IMR-90 (cell line): ENCODE measurements around the gene PLA2G4F. TPM values are rescaled to one million over a fixed set of nuclear protein-coding genes. Genes with fewer than 3 reads are reported as not detected.

Source experiments
- ATAC-seq: fragments of 200-7000 bp; cut with Tn5 transposase; 2 replicates; pipeline ENCODE4 v1.9.1; 2020; ENCODE audit warnings: low read depth, mild to moderate bottlenecking, moderate library complexity
- BruUV-seq: library from RNA; stranded (reverse); fragments of 400-500 nt; replicated peaks from 2 replicates; lab custom pipeline; 2021; lab: Mats Ljungman, UMichigan
- CTCF ChIA-PET: fragments of 300-600 bp; formaldehyde crosslinking; extraction: SDS; loops from one replicate; lab custom pipeline; 2021; ENCODE audit warnings: antibody characterized with exemption; lab: Yijun Ruan, JAX
- POLR2A ChIA-PET: fragments of 300-600 bp; sonication (Branson Sonifier 250); formaldehyde crosslinking; loops from one replicate; lab custom pipeline; 2022; ENCODE audit warnings: antibody characterized with exemption; ENCODE audit not compliant: unreplicated experiment; lab: Charles Lee
- DNase-seq: peaks from one replicate; pipeline ENCODE4 v3.0.0; 2013
- H2AFZ ChIP-seq: replicated peaks from 2 replicates; pipeline ENCODE3; 2013; ENCODE audit warnings: low read length, mild to moderate bottlenecking; ENCODE audit not compliant: poor library complexity
- H2AK5ac ChIP-seq: 2 replicates; pipeline ENCODE4 v1.6.1; 2013; ENCODE audit warnings: low read depth, low read length, inconsistent platforms
- H2AK9ac ChIP-seq: replicated peaks from 2 replicates; pipeline ENCODE3; 2013; ENCODE audit warnings: mild to moderate bottlenecking, low read depth, low read length, moderate library complexity; ENCODE audit not compliant: poor library complexity
- H2BK120ac ChIP-seq: 2 replicates; pipeline ENCODE4 v1.6.1; 2013; ENCODE audit warnings: low read depth, low read length, inconsistent platforms
- H2BK15ac ChIP-seq: 3 replicates; pipeline ENCODE4 v1.6.1; 2013; ENCODE audit warnings: low read depth, low read length, inconsistent platforms
- H2BK20ac ChIP-seq: 2 replicates; pipeline ENCODE4 v1.6.1; 2013; ENCODE audit warnings: low read depth, mild to moderate bottlenecking, inconsistent platforms, low read length, moderate library complexity
- H2BK5ac ChIP-seq: 2 replicates; pipeline ENCODE4 v1.6.1; 2013; ENCODE audit warnings: mild to moderate bottlenecking, low read depth, low read length, inconsistent platforms; ENCODE audit not compliant: poor library complexity, severe bottlenecking
- H3K14ac ChIP-seq: replicated peaks from 2 replicates; pipeline ENCODE4 v1.6.1; 2013; ENCODE audit warnings: low read depth, low read length, inconsistent platforms
- H3K18ac ChIP-seq: 2 replicates; pipeline ENCODE4 v1.6.1; 2013; ENCODE audit warnings: low read depth, low read length, control low read depth
- H3K23ac ChIP-seq: 2 replicates; pipeline ENCODE4 v1.6.1; 2013; ENCODE audit warnings: low read depth, low read length, inconsistent platforms
- H3K27ac ChIP-seq: 2 replicates; pipeline ENCODE4 v1.5.1; 2013; ENCODE audit warnings: mild to moderate bottlenecking, control low read depth, low read length; ENCODE audit not compliant: insufficient read depth
- H3K27me3 ChIP-seq: 2 replicates; pipeline ENCODE4 v1.6.1; 2013; ENCODE audit warnings: low read length; ENCODE audit not compliant: control insufficient read depth, insufficient read depth
- H3K36me3 ChIP-seq: 2 replicates; pipeline ENCODE4 v1.6.1; 2013; ENCODE audit warnings: low read length, mixed read lengths; ENCODE audit not compliant: control insufficient read depth, insufficient read depth
- H3K4ac ChIP-seq: 2 replicates; pipeline ENCODE4 v1.6.1; 2013; ENCODE audit warnings: low read depth, low read length, inconsistent platforms
- H3K4me1 ChIP-seq: 2 replicates; pipeline ENCODE4 v1.6.1; 2013; ENCODE audit warnings: low read length, mixed read lengths; ENCODE audit not compliant: control insufficient read depth, insufficient read depth
- H3K4me2 ChIP-seq: 2 replicates; pipeline ENCODE4 v1.6.1; 2013; ENCODE audit warnings: low read depth, mild to moderate bottlenecking, control low read depth, low read length, moderate library complexity
- H3K4me3 ChIP-seq: 2 replicates; pipeline ENCODE4 v1.5.1; 2013; ENCODE audit warnings: low read depth, mild to moderate bottlenecking, control low read depth, low read length, moderate library complexity; ENCODE audit not compliant: insufficient read depth
- H3K56ac ChIP-seq: 2 replicates; pipeline ENCODE4 v1.6.1; 2013; ENCODE audit warnings: low read length, inconsistent platforms; ENCODE audit not compliant: insufficient read depth; ENCODE audit errors: extremely low read depth
- H3K79me1 ChIP-seq, 2 experiments: 2 replicates each; pipeline ENCODE4 v1.6.1; 2013; ENCODE audit warnings: low read length in 2 of 2, inconsistent platforms in 1 of 2, low read depth in 1 of 2
- H3K9ac ChIP-seq: 2 replicates; pipeline ENCODE4 v1.6.1; 2013; ENCODE audit warnings: low read depth, low read length, control low read depth
- H3K9me1 ChIP-seq: 2 replicates; pipeline ENCODE4 v1.6.1; 2013; ENCODE audit warnings: low read length, inconsistent platforms; ENCODE audit not compliant: insufficient read depth
- H3K9me3 ChIP-seq: 2 replicates; pipeline ENCODE4 v1.6.1; 2013; ENCODE audit warnings: low read length; ENCODE audit not compliant: control insufficient read depth, insufficient read depth
- H4K20me1 ChIP-seq: 2 replicates; pipeline ENCODE4 v1.6.1; 2013; ENCODE audit warnings: low read length, inconsistent platforms; ENCODE audit not compliant: insufficient read depth
- H4K5ac ChIP-seq: 2 replicates; pipeline ENCODE4 v1.6.1; 2013; ENCODE audit warnings: mild to moderate bottlenecking, low read depth, low read length, control low read depth
- H4K8ac ChIP-seq, 2 experiments: 2 replicates each; pipeline ENCODE4 v1.6.1; 2013; ENCODE audit warnings: low read depth in 2 of 2, low read length in 2 of 2, control low read depth in 1 of 2, inconsistent platforms in 1 of 2
- H4K91ac ChIP-seq: 2 replicates; pipeline ENCODE4 v1.6.1; 2013; ENCODE audit warnings: low read depth, low read length, inconsistent platforms; ENCODE audit not compliant: insufficient read depth
- BHLHE40 ChIP-seq: fragments of 150-350 bp; IDR thresholded peaks from 2 replicates; pipeline ENCODE4 v1.6.1; 2016; ENCODE audit warnings: mild to moderate bottlenecking, low read depth, low read length
- CEBPB ChIP-seq: IDR thresholded peaks from 2 replicates; pipeline ENCODE4 v1.6.1; 2012; ENCODE audit warnings: low read depth, low read length, improper control_type of control experiment
- CTCF ChIP-seq: conservative IDR thresholded peaks from 2 replicates; pipeline ENCODE4 v1.5.1; 2012; ENCODE audit warnings: mild to moderate bottlenecking, low read depth, low read length, improper control_type of control experiment
- ELK1 ChIP-seq: fragments of 150-350 bp; IDR thresholded peaks from 2 replicates; pipeline ENCODE4 v1.6.1; 2016; ENCODE audit warnings: low read depth, mild to moderate bottlenecking, low read length, moderate library complexity, borderline replicate concordance
- FOS ChIP-seq: fragments of 150-350 bp; IDR thresholded peaks from 2 replicates; pipeline ENCODE4 v1.6.1; 2016; ENCODE audit warnings: low read depth, low read length
- MAFK ChIP-seq: IDR thresholded peaks from 2 replicates; pipeline ENCODE4 v1.6.1; 2012; ENCODE audit warnings: low read depth, low read length, improper control_type of control experiment
- MAZ ChIP-seq: IDR thresholded peaks from 2 replicates; pipeline ENCODE4 v1.6.1; 2012; ENCODE audit warnings: low read depth, mild to moderate bottlenecking, low read length, improper control_type of control experiment, moderate library complexity, borderline replicate concordance
- NFE2L2 ChIP-seq: fragments of 150-350 bp; IDR thresholded peaks from 2 replicates; pipeline ENCODE4 v1.6.1; 2016; ENCODE audit warnings: low read depth, mild to moderate bottlenecking, low read length
- POLR2A ChIP-seq: IDR thresholded peaks from 2 replicates; pipeline ENCODE4 v1.6.1; 2012; ENCODE audit warnings: mild to moderate bottlenecking, low read depth, low read length
- RAD21 ChIP-seq: IDR thresholded peaks from 2 replicates; pipeline ENCODE4 v1.6.1; 2012; ENCODE audit warnings: low read length, improper control_type of control experiment
- RFX5 ChIP-seq: IDR thresholded peaks from 2 replicates; pipeline ENCODE4 v1.8.0; 2012; ENCODE audit warnings: low read depth, mild to moderate bottlenecking, low read length, moderate library complexity
- SMC3 ChIP-seq: fragments of 150-350 bp; IDR thresholded peaks from 2 replicates; pipeline ENCODE4 v1.6.1; 2016; ENCODE audit warnings: low read depth, mild to moderate bottlenecking, antibody characterized with exemption, low read length, moderate library complexity
- WGBS, 2 experiments: methylation state at CpG; one replicate each; pipeline versions ENCODE4 v1.1.5 to v1.1.7; 2013; ENCODE audit warnings: missing lambda C conversion rate in 2 of 2; ENCODE audit not compliant: insufficient read length in 1 of 2; ENCODE audit errors: extremely low coverage in 2 of 2; 5-methylcytosine and 5-hydroxymethylcytosine counted together
- dilution Hi-C: fragments of 300-500 bp; cut with HindIII; formaldehyde crosslinking; loops from one replicate; pipeline ENCODE4 v1.14.3; 2018; ENCODE audit warnings: low sequenced_read_pairs; ENCODE audit not compliant: unreplicated experiment
- in situ Hi-C: fragments of 300-500 bp; cut with MboI; formaldehyde crosslinking; loops from 3 replicates; pipeline ENCODE4 v1.14.3; 2019; ENCODE audit warnings: low sequenced_read_pairs, inconsistent platforms, mixed read lengths
- intact Hi-C: fragments of 100-400 bp; cut with micrococcal nuclease; formaldehyde crosslinking; loops from 2 replicates; pipeline ENCODE4 v1.10.0; 2022
- polyA plus RNA-seq, 3 experiments: library from polyadenylated mRNA; depleted of rRNA; stranded (reverse); fragments of >200 nt; gene quantifications; 2 replicates each; pipeline ENCODE4 v1.2.3, GENCODE V29; 2012; ENCODE audit warnings: low replicate concordance in 1 of 3
- total RNA-seq: library from RNA; depleted of rRNA; stranded (reverse); fragments of >200 nt; gene quantifications from 2 replicates; pipeline ENCODE4 v1.2.3, GENCODE V29; 2012
- TF ChIP-seq, protein P1 (sequence below): fragments of 150-350 bp; IDR thresholded peaks from 2 replicates; pipeline ENCODE4 v1.6.1; 2017; ENCODE audit warnings: mild to moderate bottlenecking, antibody characterized with exemption, low read length, low read depth

The PLA2G4F gene
- total and polyA plus RNA-seq, 2 of the 4 experiments (the other 2 are of a cell fraction): not detected

DNA sequence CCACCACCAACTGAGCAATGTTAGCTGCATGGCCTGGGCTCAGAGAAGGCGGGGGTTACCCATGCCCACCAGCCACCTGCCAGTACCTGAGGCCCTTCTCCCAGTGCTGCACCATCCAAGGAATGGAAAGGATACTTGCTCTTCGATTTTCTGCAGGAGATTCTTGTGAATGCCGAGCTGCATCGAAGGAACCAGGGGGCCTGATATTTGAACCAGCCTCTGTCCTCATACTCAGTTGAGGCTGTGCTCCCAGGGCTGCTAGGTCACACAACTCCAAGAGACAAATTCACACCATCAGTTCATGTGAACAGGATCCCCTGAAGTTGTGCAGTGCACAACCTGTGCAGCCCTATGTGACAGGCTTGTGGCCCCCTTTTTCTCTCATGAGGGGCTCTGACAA lies 18.0 kb downstream of the PLA2G4F start:
- Histone ChIP-seq H4K91ac (no peak overlapping the region), H2AK5ac (no peak overlapping the region), H3K4ac (no peak overlapping the region), H2BK15ac (no peak overlapping the region), H3K18ac (no peak overlapping the region), H3K23ac (no peak overlapping the region), H3K56ac (no peak overlapping the region), H4K20me1 (no peaks in the 10 kb centered on the region), H3K14ac (no peak overlapping the region), H3K9me3 (peaks cover 3% of the 10 kb centered on the region; the same call in 1 of the 2 replicates), H2BK20ac (no peak overlapping the region), H3K4me1 (no peaks in the 10 kb centered on the region), H2BK5ac (no peak overlapping the region), H3K4me3 (no peak overlapping the region), H3K27me3 (peaks cover 42% of the 10 kb centered on the region), H2BK120ac (no peak overlapping the region), H2AFZ (no peak overlapping the region), H3K27ac (no peak overlapping the region), H3K9me1 (no peaks in the 10 kb centered on the region), H3K4me2 (no peak overlapping the region), H4K8ac (no peak overlapping the region), H2AK9ac (no peak overlapping the region), H3K79me1 (no peaks in the 10 kb centered on the region), H3K9ac (no peak overlapping the region), H4K5ac (no peak overlapping the region), H3K36me3 (no peaks in the 10 kb centered on the region)
- CTCF ChIA-PET: interaction anchor here (0.6 to 1.6 kb wide), 3 partner anchors 12 to 54 kb away, joined by 3 to 7 read pairs (median 4); no protein-coding TSS in a partner anchor
- WGBS, 2 experiments: 29% methylated on average over 1 of the region's 4 CpGs; no CpG with 5 or more reads in 1 of the 2 experiments
- no TSS peak for BruUV-seq
- dilution Hi-C loops: no loop called here
- ATAC-seq (no peak), DNase-seq (no peak)
- TF ChIP-seq CTCF (no peak), MAFK (no peak), RAD21 (no peak), ELK1 (no peak), SMC3 (no peak), FOS (no peak), BHLHE40 (no peak), CEBPB (no peak), MAZ (no peak), POLR2A (no peak), RFX5 (no peak), NFE2L2 (no peak)
- TF ChIP-seq, protein P1, sequence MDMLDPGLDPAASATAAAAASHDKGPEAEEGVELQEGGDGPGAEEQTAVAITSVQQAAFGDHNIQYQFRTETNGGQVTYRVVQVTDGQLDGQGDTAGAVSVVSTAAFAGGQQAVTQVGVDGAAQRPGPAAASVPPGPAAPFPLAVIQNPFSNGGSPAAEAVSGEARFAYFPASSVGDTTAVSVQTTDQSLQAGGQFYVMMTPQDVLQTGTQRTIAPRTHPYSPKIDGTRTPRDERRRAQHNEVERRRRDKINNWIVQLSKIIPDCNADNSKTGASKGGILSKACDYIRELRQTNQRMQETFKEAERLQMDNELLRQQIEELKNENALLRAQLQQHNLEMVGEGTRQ: no peak
- POLR2A ChIA-PET: no interaction called here
- in situ Hi-C loops: no loop called here
- intact Hi-C loops: loop anchor here (5.0 kb wide), 1 partner anchor 51 kb away; no protein-coding TSS in a partner anchor
